HG03025 (cell line): ENCODE measurements around the gene MYO5C.

ENCODE experiments used
- ATAC-seq: cut with Tn5 transposase; IDR thresholded peaks from one replicate; pipeline ENCODE4 v1.9.1; 2021; ENCODE audit warnings: mild to moderate bottlenecking, moderate library complexity; ENCODE audit not compliant: unreplicated experiment, low FRiP score

MYO5C gene

DNA sequence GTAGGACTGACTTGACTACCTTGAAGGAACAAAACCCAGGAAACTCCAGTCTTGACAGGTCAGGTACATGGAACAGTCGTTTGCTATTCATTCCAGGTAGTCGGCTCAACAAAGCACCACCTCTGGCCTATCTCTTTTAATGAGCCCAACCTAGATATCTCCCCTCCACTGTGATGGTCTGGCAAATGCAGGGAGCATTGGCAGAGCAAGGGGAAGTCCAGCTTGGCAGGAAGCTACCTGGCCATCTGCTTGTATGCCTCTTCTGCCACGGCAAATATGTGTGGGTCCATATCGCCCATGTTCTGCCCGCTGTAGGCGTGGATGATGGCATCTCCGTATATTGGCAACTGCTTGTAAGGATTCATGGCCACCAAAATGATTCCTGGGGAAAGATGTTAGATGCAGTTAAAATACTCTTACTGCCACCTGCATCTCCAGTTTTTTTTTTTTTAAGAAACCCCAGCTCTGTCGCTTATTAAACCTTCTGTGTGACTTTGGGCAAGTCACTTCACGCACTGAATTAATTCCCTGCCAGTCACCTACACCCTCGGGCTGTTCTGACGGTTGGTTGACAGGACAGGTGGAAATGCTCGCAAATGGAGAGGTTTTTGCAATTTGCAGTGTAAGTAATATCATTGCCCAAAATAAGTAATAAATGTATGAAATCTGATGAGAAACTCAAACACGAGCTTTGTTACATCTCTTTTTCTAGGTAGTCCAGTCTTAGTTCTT lies 16.8 kb downstream of the MYO5C start:
- no peak for ATAC-seq

- no peak for ATAC-seq
Observed at GRCh38 chr15:52278135-52278534, 17.5 kb downstream of the MYO5C start.

DNA sequence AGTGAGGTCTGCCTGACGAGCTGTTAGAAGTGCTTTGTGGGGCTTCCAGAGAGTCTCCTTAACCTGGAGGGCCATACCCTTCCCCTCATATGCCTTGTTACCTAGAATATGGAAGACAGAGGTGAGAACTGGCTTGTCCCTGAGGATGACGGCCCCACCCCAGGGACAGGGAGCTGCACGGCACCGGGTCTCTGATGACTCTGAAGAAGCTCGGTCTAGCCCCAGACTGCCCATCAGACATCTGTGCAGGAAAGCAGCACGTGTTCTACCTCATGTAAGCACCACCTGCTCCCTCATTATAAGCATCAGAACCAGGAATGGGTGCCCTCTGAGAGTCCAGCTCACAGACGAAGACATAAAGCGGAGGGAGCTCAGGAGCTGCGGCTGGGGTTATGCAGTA lies 18.0 kb downstream of the MYO5C start:
- ATAC-seq: no peak

DNA sequence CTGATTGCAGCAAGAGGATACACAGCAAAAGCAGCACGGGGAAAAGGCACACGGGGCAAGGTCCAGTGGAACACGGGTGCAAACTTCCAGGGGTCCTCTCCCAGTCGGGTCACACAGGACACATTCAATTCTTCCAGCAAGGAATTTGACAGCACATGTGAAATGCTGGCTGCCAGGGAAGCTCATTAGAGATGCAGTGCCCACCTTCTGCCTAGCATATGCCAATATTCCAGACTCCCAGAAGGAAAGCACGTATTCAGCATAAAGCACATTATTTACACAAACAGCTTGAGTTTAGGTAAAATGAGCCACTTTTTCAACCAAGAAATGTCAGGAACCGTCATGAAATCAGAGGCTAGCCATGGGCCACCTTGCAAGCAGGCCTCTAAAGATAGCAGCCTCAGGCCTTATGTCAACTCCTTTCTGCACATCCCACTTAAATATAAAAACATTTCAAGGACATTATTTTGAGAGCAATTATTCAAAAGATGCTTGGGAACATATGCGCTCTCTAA lies 19.3 kb downstream of the MYO5C start:
- no peak for ATAC-seq

GRCh38 chr15:52263563-52264282 lies 31.9 kb downstream of the MYO5C start:
- no peak for ATAC-seq

GRCh38 chr15:52262364-52262763 lies 33.2 kb downstream of the MYO5C start:
- no peak for ATAC-seq

DNA sequence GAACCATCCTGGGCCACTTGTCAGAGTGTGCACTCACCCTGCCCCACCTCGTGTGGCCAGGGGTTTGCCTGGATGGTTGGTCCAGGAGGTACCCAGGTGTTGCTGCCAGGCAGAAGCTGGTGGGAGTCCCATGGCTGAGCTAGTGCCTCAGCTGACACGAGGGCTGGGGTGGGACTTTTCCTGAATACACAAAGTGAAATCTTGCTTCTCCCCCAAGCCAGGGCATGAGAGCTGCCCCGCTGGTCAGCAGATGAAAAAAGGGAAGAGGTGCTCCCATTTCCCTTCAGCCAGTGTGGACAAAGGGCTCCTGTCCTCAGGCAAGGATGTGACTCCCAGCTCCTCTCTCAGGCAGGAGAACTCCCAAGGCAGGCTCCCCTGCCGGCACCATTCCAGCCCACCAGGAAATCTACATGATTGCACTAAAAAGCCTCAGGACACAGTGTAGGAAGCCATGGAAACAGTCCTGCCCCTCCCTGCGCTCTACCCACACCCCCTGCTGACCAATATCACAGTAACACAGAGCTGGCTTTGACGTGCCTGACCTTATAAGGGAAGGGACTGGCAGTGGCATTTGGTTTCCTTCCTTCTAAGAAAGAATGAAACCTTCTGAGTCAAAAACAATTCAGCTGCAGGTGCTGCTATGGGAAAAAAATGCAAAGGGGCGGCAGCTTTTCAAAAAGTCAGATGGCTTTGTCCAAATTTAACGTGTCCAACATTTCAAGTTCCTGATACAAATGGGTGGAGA lies 33.9 kb downstream of the MYO5C start:
- ATAC-seq: peak; percentile 96

- no peak for ATAC-seq
Observed at GRCh38 chr15:52261026-52261425, 34.6 kb downstream of the MYO5C start.

GRCh38 chr15:52259503-52259902 lies 36.1 kb downstream of the MYO5C start:
- no peak for ATAC-seq

DNA sequence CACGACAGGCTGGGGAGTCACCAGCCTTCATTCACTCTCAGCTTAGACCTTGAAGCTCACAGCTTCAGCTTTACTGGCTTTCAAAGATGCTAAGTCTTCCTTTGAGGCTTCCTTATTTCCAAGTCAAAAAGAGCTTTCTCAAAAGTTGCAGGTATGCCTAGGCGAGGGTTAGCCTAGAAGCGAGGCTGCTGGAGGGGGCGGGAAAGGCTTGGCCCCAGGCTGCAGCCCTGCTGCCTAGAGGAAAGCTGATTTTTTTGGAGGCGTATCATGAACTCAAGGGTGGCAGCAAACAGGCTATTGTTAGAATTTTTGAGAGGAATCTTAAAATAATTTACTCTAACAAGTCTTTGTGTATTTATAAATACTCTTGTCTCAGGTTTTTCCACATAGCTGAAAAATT lies 37.1 kb downstream of the MYO5C start:
- ATAC-seq: no peak

DNA sequence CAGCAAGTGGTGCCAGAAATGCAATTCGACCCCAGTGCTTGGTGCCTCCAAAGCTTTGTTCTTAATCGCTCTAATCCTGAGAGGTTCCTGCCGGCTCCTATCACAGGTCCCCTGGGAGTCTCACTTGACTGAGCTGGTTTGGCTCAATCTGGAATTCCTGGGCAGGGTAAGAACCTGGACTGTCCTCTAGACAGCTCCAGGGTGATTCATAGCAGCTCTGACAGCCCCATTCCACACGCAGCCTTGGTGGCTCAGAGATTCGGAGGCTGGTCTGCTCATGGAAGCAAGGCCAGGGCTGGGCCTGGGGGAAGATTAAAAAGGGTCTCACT lies 37.9 kb downstream of the MYO5C start:
- ATAC-seq: no peak

GRCh38 chr15:52256930-52257733 lies 38.5 kb downstream of the MYO5C start:
- no peak for ATAC-seq

DNA sequence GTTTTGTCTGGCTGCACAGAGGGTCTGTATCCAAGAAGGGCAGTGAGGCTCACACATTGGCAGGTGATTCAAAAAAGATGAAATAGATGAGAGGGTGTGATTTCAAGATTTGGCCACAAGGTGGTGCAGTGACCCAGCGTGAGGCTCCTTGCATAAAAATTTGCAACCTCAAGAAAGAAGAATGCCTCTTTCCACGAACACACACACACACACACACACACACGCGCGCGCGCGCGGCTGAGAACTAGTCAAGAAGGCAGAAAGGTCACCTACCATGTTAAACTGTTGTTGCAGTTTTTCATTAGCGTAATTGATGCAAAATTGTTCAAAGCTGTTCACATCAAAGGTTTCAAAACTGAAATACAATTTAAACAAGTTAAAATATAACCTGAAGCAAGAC lies 39.2 kb downstream of the MYO5C start:
- no peak for ATAC-seq

DNA sequence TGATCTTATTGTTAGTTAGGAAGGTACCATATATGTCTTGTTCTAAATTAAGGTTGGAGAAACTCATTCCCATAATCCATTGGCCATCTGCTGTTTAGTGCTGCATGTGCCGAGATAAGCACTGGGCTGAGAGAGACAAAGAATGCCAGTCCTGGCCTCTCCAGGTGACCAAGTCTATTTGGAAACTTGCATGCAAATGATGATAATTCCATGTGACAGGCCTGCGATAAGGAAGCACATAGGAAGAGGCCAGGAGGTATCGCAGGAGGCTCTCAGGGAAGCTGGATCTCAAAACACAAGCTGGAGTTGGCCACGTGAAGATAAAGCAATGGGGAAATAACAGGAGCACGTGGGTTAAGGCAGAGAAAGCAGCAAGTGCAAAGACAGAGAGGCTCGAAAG lies 39.7 kb downstream of the MYO5C start:
- no peak for ATAC-seq

DNA sequence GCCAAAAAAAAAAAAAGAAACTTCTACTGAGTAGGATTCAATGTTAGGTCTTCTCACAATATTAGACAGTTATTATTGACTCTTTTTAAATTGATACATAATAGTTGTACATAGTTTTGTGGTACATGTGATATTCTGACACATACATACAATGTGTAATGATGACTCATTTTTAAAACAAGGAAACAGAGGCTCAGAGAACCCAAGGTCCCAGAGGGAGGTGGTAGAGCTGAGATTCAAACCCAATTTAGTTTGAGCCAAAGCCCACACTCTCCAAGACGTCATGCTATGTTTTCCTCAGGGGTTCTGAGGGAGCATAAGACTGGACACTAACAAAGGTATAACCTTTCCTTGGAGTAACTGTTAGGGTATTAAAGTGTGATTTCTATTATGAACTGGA lies 40.6 kb downstream of the MYO5C start:
- no peak for ATAC-seq

DNA sequence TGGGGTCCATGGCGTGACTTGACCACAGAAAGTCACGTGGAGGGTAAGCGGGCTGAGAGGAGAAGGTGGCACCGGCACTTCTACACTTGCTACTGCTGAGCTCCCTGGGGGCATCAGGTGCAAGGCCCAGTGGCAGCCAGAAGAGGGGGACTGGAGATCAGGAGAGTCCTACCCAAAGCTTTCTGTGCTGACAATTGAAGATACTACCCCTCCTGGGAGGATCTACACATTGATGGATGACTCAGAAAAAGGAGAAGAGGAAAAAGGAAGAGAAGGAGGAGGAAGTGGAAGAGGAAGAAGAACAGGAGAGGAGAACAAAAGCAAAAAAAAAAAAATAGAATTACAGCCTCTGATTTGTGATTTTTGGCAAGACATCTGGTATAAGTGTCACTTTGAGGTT lies 41.2 kb downstream of the MYO5C start:
- no peak for ATAC-seq

GRCh38 chr15:52252781-52253180 lies 42.8 kb downstream of the MYO5C start:
- no peak for ATAC-seq

DNA sequence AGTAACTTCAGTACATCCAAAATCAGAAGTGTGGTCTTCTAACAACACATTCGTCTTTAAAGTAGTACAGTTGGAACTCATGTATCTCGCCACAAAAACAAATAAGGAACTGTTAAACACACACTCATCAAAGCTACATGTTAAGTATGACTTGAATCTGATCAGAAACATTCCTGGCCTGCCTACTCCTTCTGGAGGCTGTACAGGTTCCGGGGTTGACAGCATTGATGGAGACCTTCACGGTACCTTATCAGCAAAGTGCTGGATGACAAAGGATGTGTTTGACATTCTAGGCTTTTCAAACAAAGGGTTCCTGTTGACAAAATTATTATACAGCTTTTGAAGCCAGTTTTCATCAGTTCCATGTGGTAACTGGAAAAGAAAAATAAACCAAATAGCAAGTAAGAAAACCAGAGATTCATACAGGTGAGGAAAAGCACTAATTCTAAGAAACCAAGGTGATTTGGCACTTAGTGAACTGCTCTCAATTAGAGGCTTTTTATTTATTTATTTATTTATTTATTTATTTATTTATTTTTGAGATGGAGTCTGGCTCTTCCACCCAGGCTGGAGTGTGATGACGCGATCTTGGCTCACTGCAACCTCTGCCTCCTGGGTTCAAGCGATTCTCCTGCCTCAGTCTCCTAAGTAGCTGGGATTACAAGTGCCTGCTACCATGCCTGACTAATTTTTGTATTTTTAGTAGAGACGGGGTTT lies 44.3 kb downstream of the MYO5C start:
- no peak for ATAC-seq

DNA sequence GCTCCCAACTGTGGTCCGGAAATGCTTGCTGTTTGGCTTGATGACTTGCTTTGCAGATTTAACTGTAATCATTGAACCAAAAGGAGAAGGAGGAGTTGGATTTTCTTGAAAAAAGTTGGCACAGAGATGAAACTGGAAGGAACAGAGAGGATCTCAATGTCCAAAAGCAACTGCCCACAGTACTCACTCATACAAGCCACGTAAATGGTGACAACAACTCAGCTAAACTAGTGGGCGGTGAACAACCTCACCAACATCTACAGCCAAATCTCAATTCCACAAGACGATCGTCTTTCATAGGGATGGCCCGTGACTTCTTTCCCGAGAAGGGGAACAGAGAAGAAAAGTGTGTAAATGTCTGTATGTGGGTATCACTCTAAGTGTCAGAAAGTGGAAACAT lies 48.1 kb downstream of the MYO5C start:
- no peak for ATAC-seq
